NCI-H1048 (cell line): ENCODE results near the gene HBB.

Source experiments
- DNase-seq: peaks from one replicate; lab custom pipeline; 2025; lab: John Stamatoyannopoulos, UW

Gene HBB

DNA sequence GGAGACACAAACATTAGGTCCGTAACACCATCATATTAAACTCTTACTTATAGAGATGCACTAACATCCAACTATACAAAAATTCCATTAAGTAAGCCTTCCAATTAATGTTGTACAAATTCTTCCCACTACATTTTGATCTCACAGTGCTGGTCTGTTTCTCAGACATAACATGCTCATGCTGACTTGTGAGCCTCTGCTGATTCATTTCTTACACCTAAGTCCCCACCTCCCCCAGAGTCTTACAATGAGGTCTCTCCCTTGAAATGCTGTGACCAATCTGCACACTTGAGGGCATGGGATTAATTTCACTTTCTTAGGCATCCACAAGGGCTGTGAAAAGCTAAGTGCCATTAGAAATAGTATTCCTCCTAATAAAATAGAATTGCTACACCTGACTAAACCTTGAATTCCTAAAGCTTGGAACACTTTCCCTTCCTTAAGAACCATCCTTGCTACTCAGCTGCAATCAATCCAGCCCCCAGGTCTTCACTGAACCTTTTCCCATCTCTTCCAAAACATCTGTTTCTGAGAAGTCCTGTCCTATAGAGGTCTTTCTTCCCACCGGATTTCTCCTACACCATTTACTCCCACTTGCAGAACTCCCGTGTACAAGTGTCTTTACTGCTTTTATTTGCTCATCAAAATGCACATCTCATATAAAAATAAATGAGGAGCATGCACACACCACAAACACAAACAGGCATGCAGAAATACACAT, 20.8 kb upstream of the HBB start:
- no peak for DNase-seq

DNA sequence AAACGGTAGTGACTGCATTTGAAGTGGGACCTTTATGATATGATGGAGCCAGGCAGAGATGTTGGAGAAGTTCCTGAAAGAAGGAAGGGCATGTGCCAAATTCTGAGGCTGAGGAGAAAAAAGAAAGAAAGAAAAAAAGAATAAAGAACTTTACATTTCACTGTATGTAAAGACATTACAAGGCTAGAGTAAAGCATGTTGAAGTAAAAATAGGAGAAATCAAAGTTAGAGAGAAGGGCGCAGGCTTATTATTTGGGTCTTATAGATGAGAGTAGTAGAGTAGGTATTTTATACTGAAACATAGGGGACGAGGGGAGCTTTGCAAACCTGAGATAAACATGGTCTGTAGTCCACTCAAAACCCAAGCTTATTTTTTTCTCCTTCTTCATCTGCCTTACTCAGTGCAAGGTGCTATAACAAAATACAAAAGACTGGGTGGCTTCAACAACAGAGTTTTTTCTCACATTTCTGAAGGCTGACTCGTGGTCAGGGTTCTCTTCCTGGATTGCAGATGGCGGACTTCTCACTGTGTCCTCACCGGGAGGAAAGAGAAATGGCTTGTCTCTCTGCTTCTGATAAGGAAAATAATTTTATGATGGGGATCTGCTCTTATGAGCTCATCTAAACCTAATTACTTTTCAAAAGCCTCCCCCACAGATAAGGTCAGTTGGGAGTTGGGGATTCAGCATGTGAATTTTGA, 20.1 kb upstream of the HBB start:
- DNase-seq, result no peak

GRCh38 chr11:5245155-5245554, 18.3 kb upstream of the HBB start:
- DNase-seq, result no peak

- no peak for DNase-seq
Measured at GRCh38 chr11:5243816-5244180, 16.9 kb upstream of the HBB start.

GRCh38 chr11:5242933-5243815, 16.3 kb upstream of the HBB start:
- DNase-seq, result no peak

- no peak for DNase-seq
Measured at GRCh38 chr11:5242208-5242607, 15.3 kb upstream of the HBB start.

DNA sequence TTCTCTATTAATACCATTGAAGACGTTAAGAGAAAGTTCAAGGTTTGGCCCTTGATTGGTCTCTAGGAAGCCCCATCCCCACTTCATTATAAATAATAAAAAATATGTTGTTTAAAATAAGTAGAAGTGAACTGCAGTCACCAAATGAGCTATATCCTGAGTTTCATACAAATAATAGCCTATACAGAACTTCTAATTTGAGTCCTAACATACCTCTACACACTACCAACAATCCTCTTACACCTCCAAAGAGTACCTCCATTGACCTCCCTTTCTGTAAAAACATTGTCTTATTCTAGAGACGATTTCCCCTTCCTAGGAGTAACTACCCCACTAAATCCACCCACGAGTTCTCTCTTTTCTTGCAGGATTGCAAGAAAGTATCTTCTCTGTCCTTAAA, 14.6 kb upstream of the HBB start:
- no peak for DNase-seq

DNA sequence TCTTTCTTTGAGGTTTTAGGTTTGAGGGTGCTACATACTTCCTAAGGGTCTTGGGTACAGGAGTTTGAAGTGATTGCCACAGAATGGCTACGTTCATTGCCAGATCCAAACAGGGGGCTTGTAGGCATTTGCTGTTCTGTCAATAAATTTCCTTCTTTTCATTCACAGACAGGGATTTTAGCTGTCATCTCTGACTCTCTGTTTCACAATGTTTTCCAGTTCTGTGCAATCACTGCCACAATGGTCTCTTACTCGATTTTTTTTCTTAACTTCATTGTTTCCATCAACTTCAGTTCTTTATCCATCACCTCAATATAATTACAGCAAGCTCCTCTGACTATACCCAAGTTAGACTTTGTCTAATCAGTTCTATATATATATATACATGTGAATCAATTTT, 13.6 kb upstream of the HBB start:
- no peak for DNase-seq

- DNase-seq, result no peak
Measured at GRCh38 chr11:5240056-5240455, 13.2 kb upstream of the HBB start.

DNA sequence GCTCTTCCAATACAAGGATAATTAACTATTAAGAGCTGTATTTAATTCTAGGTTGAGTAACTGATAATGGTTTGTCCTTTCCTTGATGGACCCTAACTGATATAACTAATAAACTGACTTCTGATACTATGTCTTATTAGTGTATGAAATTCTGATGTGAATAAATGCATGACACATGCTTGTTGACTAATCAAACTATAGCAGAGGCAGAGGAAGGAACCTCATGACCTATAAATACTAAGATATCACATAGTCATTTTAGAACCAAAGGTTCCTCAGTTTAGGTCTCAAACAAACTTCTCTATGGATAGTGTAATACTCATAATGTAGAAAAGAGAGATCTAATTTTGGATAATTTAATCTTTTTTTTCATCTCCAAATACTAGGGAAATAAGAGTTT, 12.2 kb upstream of the HBB start:
- DNase-seq, result no peak

- no peak for DNase-seq
Measured at GRCh38 chr11:5238486-5238885, 11.6 kb upstream of the HBB start.

DNA sequence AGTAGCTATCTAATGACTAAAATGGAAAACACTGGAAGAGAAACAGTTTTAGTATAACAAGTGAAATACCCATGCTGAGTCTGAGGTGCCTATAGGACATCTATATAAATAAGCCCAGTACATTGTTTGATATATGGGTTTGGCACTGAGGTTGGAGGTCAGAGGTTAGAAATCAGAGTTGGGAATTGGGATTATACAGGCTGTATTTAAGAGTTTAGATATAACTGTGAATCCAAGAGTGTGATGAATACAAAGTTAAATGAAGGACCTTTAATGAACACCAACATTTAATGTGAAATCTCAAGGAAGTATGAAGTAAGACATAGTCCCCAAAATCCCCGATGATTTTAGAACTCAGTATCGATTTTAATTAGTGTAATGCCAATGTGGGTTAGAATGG, 10.5 kb upstream of the HBB start:
- DNase-seq, result no peak

DNA sequence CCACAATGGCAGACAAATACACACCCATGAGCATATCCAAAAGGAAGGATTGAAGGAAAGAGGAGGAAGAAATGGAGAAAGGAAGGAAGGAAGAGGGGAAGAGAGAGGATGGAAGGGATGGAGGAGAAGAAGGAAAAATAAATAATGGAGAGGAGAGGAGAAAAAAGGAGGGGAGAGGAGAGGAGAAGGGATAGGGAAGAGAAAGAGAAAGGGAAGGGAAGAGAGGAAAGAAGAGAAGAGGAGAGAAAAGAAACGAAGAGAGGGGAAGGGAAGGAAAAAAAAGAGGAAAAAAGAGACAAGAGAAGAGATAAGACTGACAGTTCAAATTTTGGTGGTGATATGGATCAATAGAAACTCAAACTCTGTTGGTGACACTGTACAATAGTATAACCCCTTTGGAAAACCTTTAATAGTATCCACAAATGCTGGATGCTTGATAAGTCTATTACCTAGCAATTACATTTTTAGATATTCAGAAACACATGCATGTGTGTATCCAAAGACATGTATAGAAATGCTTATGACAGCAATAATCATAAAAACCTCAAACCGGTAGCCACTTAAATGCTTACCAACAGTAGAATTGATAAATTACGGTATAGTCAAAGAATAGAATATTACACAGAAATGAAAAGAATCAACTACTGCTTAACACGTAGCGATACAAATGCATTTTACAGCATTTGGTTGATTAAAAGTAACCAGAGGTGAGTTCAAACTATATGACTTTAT, 8.7 kb upstream of the HBB start:
- DNase-seq, result no peak

DNA sequence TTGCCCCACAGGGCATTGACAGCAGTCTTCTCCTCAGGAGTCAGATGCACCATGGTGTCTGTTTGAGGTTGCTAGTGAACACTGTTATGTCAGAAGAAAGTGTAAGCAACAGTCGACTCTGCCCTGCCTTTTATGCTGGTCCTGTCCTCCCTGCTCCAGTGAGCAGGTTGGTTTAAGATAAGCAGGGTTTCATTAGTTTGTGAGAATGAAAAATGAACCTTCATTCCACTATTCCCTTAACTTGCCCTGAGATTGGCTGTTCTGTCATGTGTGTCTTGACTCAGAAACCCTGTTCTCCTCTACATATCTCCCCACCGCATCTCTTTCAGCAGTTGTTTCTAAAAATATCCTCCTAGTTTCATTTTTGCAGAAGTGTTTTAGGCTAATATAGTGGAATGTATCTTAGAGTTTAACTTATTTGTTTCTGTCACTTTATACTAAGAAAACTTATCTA, 7.5 kb upstream of the HBB start, which contains the start of gene HBD:
TSS of gene HBD (minus strand) at position 103 of the 454 bp plus-strand sequence. CDS start at position 53, 50 bp downstream.
- DNase-seq, result no peak

DNA sequence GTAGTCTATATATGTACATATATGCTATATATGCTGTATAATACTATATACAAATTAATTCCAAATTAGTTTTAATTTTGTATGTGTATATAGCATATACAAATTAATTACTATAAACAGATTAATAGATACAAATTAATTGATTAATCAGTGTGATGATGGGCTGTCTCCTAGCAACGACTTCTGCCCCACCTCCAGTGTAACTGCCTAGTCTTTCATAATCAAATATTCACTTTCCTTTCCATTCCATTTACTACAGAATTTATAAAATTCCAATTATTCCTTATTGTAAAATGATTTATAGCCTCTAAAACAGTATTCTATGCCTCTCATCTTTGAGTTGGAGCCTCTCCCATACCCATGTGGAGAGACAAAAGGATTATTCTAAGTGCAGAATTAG, 6.4 kb upstream of the HBB start:
- no peak for DNase-seq

- DNase-seq, result no peak
Measured at GRCh38 chr11:5232821-5233220, 6.0 kb upstream of the HBB start.

GRCh38 chr11:5232176-5232575, 5.3 kb upstream of the HBB start:
- no peak for DNase-seq

DNA sequence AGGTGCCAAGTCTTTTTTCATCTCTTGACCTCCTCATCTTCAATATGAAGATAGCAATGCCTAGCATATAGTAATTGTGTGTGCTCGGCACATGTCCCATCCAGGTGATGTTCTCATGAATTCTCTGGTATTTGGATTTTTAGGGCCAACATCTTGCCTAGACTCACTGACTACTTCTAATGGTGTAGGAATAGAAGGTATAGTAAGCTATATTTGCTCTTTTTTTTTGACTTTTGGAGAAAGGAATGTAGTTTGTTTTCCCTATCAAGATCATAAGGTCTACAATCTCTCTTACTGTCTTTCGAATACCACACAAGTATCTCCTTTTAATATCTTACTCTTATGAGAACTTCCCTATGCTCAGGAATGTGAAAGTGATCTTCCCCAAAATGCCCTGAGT, 4.2 kb upstream of the HBB start:
- no peak for DNase-seq

DNA sequence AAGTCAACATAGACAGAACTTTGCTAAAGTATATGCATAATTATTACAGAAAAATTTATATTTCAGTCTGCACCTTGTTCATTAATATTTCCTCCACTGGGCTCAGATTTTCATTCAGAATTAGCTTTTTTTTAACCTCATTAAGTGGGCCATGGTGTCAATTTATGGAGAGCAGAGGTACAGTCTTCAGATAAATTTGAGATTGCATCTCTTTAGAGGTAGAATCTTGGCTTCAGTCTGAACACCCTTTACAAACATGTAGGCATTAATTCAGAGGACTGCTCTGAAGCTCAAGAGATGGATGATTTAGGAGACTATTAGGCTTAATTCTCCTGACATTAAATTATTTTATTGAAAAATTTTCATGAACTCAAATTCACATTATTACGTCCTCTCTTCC, 3.4 kb upstream of the HBB start:
- DNase-seq, result no peak

DNA sequence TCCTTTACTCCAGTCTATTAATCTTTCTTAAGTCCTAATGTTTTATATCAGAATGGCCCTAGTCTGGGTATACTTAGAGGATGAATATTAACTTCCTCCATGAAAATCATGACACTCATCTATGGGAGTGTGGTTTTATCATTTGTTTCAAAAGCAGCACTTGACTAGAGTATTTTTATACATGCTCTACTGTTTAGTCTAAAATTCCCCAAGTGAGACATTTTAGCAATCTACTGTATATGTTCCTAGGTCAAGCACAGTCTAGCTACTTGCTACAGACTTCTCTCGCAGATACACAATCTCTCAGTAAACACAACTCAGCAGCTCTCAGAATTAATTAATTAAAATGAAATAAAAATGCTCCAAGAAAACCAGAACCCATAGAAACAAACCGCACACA, 2.9 kb upstream of the HBB start:
- no peak for DNase-seq

- DNase-seq, result no peak
Measured at GRCh38 chr11:5229356-5229755, 2.5 kb upstream of the HBB start.

- no peak for DNase-seq
Measured at GRCh38 chr11:5228124-5228523, 1.3 kb upstream of the HBB start.
